HG03432 (cell line): ENCODE data around the gene ING4.

Source experiments
- ATAC-seq: cut with Tn5 transposase; IDR thresholded peaks from one replicate; pipeline ENCODE4 v1.9.1; 2021; ENCODE audit warnings: mild to moderate bottlenecking, moderate library complexity; ENCODE audit not compliant: unreplicated experiment

ING4 gene

GRCh38 chr12:6688543-6688998, 25.7 kb upstream of the ING4 start:
- peak; percentile 12 for ATAC-seq

- no peak for ATAC-seq
These were observed 22.9 kb upstream of the ING4 start for GRCh38 chr12:6685814-6686213.

- ATAC-seq, result no peak
These were observed 21.7 kb upstream of the ING4 start for GRCh38 chr12:6684609-6685008.

DNA sequence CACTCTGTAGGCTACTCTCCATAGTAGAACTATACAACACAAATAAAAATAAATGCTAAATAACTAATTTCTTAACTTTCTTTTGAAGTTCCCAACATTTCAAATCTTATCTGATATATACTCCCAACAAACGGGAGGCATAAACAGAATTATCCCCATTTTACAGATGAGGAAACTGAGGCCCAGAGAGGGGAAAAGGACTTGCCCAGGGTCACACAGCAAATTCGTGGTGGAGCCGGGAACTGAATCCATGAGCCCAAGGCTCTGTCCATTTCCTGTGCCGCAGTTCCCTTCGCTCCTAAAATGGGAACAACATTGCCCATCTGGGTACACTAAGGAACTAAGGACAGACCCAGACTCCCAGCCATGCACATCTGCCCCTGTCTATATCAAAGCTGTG, 14.0 kb upstream of the ING4 start:
- ATAC-seq, result no peak

DNA sequence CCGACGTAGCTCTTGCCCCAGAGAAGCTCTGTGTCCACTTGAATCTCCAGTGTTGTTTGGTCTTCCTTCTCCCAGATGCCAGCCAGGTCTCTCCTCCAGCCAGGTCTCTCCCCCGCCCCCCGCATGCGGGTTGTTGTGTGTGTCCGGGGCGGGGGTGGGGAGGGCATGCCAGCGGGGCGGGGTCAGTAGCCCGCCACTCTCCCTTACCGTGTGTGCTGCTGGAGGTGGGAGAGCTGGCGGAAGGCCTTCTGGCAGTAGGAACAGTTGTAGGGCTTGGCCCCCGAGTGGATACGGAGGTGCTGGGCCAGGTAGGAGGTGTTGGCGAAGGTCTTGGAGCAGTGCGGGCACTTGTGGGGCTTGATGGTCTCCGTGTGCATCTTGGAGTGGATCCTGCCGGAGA, 9.2 kb upstream of the ING4 start:
- no peak for ATAC-seq

GRCh38 chr12:6667559-6668210, 4.8 kb upstream of the ING4 start:
- ATAC-seq, result no peak

DNA sequence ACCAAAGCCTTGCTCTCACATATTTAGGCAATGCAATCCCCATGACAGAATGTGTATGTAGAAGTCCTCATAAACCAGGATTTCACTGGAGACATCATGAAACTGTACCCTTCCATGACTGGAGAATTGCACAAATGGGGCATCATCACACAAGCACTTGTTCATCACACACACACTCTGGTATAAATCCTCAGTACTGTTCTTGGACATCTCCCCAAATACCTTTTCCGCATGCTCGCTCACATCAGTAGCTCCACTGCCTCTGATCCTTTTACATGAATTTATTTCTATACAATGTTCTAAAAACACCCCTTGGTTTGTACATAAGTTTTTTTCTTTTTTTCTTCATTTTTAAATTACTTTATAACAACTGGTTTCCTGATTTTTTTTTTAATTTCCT, 3.3 kb upstream of the ING4 start:
- ATAC-seq, result no peak

GRCh38 chr12:6664902-6665301, 2.0 kb upstream of the ING4 start:
- no peak for ATAC-seq

GRCh38 chr12:6662602-6662905, 365 bp downstream of the ING4 start:
- ATAC-seq, result no peak

DNA sequence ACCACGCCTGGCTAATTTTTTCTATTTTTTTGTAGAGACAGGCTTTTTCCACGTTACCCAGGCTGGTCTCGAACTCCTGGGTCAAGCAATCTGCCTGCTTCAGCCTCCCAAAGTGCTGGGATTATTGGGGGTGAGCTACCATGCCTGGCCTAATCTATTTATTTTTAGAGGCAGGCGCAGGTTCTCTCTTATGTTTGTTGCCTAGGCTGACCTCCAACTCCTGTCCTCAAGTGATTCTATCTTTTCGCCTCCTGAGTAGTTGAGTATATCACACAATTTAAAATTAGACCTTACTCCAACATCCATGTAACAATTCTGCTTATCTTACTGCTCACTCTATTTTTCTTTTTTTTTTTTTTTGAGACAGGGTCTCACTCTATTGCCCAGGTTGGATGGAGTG, 8.9 kb downstream of the ING4 start:
- ATAC-seq, result no peak

DNA sequence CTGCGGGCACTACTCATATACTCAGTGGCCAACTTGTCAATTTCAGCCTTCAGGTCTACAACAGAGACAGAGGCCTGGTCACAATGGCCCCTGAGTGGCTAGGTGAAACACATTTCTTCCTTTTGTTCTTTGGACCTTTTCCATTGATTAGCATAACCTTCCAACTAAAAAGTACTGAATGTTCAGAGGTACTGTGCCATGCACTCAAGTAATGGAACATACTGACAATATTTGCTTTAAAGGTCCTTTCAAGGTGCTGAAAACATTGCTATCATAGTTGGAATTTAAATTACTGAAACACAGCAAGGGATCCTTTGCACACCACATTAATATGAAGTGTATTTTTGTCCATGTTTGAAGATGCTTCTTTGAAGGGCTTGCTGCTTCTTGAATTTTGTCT, 9.6 kb downstream of the ING4 start:
- ATAC-seq, result no peak

DNA sequence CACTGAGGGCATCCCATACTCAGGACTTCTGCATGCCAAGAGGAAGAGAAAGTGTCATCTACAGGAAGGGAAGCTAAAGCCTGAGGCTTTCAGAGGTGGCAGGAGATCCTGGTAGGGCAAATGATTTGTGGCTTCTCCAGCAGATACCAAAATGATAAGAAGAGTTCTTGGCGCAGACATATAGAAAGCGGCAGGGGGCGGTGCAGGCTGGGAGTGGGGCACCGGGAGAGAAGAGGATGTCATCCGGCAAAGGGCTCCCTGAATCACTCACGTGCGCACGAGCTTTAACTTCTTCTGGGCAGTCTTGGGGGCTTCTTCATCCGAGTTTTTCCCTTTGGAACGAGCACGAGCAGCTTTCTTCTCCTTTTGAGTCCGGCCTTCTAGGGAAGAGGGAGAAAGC, 10.5 kb downstream of the ING4 start:
- ATAC-seq, result no peak

GRCh38 chr12:6650832-6651231, 12.1 kb downstream of the ING4 start:
- ATAC-seq, result no peak

DNA sequence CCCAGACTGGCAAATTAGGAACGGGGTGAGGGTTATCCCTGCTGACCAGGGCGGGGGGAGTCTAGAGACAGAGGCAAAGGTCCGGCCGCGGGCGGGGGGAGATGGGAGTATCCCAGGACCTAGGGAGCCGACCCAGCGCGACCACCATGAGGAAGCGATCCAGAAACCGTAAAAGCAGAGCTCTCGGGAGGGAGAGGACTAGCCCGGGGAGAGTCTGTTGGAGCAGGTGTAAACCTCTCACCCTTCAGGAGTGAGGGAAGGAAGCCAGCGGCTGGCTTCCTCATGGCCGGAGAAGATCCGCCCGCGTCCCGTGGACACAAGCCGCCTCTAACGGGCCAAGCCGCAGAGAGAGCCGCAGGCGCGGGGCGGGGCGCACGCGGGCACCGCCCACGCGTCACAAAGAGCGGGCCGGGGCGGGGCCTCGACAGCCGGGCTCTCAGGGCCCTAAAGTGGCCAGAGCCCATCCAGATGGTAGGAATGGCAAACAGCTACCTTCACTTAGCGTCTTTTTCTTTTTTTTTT, 15.8 kb downstream of the ING4 start, which contains the start of gene ACRBP:
Gene ACRBP (minus strand): TSS at position 350 of the 522 bp plus-strand sequence. CDS start 66 bp downstream, at position 284.
- ATAC-seq, result no peak

DNA sequence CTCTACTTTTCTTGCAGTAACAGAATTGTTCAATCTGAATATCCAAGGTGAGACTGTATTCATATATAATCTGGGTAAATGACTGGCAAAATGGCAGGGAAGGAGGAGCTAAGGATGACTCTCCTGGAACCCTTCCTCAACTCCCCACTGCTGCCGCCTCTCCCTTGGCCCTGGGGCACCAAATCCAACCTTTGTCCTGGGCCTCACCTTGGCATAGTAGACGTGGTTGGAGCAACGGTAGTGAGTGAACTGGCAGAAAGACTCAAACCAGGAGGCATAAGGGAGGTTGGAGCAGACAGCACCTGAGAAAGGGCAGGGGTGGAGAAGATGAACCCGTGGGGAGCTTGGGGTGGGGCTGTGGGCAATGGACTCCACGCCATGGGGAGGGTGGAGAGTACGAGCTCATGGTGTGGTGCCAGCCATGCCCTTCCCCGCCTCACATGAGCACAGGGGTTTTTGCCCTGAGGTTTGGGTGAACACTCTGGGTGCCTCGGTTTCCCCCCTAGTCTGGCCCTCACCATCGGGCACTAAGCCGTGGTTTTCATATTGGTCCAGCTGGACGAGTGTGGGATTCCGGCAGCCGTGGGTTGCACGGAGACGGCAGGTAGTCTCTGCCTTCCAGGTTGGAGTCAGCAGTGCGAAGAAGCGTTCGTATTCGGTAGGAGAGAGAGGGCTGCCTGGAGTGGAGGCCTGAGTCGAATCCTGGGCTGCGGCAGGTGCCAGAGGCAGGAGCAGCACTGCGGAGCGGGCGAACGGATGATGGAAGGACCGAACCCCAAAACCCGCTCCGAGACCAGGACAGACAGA, 16.4 kb downstream of the ING4 start:
- no peak for ATAC-seq

DNA sequence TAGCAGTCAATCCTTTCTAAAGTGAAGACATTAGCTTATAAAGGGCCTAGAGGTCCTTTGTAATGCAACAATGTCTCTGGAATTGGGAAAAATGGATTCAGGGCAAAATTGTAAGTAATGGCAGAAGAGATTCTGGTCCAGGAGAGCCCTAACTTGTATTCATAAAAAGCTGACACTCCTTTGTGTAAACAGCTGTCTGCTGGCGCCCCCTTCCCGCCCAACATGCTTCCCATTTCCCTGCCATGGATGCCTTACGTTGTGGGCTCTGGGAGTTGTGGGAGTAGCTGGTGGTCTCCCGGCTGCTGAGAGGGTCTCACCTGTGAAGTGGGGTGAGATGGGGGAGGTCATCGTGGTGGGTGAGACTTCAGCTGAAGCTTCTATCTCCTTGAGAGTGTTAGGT, 18.0 kb downstream of the ING4 start:
- ATAC-seq, result no peak

DNA sequence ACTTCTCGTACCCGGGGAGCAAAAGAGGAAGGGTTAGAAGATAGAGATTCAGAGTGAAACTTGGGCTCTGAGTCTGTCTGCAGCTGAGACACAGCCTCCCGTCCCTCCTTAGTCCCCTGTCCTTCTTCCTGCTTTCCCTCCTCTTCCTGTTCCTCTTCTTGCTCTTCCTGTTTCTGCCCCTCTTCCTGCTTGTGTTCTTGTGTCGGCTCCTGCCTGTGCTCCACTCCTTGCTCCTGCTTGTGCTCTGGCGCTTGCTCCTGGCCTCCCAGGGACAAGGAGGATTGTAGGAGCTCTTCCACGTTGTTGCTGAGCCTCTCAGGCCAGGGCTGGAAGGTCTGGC, 18.7 kb downstream of the ING4 start:
- ATAC-seq, result no peak

DNA sequence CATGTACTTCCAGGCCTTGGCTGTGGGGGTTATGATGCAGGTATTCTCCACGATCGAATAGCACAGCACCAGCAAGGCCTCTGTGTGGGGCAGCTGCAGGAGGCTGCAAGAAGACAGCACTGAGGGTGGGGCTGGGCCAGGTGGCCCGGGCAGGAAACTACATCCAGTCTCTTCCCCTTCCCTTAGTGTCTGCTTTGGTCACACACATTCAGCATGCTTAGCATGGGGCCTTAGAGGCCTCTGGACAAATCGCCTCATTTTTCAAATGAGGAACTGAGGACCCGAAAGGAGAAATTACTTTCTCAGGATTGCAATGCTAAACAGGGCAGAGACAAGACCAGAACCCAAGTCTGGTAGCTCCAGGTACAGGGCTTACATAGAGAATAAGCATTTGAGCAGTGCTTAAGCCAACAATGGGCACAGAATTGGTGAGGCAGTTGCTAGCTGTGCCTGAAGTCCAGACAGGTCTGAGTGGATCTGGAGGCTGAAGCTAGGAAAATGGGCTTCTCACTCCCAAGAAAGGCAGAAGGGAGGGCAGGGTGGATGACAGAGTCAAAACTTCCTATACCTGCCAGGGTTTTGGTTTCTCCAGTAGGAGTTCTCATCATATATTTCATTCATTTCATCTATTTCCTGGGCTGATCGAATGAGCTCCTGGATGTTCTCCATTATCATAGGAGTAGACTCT, 19.2 kb downstream of the ING4 start:
- ATAC-seq, result no peak

- no peak for ATAC-seq
These were observed 21.8 kb downstream of the ING4 start for GRCh38 chr12:6641131-6641530.

DNA sequence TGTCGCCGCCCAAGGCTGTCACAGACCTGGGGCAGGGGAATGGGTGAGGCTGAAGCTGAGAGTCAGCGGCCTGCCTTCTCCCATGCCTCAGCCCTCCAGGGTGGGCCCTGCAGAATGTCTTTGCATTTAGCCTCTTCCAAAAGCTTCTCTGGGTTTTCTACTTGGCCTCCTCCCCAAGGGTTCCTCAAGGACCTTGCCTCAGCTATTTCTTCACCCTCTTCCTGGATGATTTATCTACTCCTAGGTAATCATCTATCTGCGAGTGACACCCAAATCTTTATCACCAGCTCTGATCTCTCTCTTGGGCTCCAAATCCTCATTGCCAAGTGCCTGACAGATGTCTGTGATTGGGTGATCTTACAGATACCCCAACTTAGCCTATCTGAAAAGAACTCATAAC, 22.4 kb downstream of the ING4 start:
- no peak for ATAC-seq

- ATAC-seq, result no peak
These were observed 23.6 kb downstream of the ING4 start for GRCh38 chr12:6639151-6639801.
